Activated naive CD8-positive, alpha-beta T cell (primary cell): ENCODE results near the gene GDPD2.

Experiments used
- H3K27ac Mint-ChIP-seq: one replicate; pipeline ENCODE4 v1.8.0; 2021; ENCODE audit warnings: mixed read lengths
- H3K27me3 Mint-ChIP-seq: one replicate; pipeline ENCODE4 v1.8.0; 2021; ENCODE audit warnings: mixed read lengths
- H3K36me3 Mint-ChIP-seq: one replicate; pipeline ENCODE4 v1.8.0; 2021; ENCODE audit warnings: mixed read lengths
- H3K4me1 Mint-ChIP-seq: one replicate; pipeline ENCODE4 v1.8.0; 2021; ENCODE audit warnings: low read depth, mixed read lengths
- H3K4me3 Mint-ChIP-seq: one replicate; pipeline ENCODE4 v1.8.0; 2021; ENCODE audit warnings: mild to moderate bottlenecking, mixed read lengths
- H3K9me3 Mint-ChIP-seq: one replicate; pipeline ENCODE4 v1.8.0; 2021; ENCODE audit warnings: low read depth, mixed read lengths

Gene GDPD2

DNA sequence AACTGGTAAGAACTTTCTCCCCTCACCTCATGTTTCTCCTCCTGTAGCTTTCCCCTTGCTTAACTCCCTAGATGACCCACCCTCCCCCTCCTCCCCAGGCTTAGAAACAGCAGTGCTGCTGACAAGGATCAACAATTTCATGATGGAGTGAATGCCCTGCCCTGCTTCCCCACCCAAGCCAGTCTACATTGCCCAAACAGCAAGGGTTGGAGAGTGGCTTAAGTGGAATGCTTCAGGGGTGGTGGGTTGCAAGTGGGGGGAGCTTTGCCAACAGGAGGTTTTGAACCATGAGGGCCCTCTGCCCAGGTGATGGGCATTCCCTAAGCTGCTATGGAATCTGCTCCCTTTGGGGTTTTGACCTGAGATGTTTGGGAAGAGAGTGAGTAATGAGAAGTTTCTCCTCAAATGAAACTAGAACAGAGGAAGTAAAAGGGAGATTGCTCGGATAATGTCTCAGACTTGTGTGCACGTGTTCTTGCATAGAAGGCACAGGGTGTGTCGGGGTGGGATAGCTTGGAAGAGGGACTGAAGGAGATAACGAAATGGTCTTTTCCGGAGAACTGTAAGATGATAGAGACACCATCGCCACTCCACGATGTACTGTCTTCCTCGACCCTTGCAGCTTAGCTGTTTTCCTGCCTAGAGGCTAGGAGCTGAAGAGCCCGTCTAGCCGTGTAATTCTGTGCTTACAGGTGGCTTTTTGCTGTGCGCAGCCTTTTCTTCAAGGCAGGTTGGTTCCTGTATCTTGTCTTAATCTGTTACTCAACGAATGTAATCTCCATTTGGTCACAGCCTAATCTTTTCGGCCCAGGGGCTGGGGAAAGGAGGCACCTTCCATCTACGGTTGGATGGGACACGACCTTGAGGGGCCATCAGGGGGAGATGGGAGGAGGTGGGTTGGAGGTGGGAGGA, 10.1 kb downstream of the GDPD2 start:
- no peaks in the 10 kb centered on the region for H3K9me3 Mint-ChIP-seq
- no peaks in the 10 kb centered on the region for H3K27me3 Mint-ChIP-seq
- peaks cover 13% of the 10 kb centered on the region for H3K4me1 Mint-ChIP-seq
- no peak overlapping the region for H3K27ac Mint-ChIP-seq
- H3K4me3 Mint-ChIP-seq: peak overlapping the region; percentile 92
- H3K36me3 Mint-ChIP-seq: no peaks in the 10 kb centered on the region

DNA sequence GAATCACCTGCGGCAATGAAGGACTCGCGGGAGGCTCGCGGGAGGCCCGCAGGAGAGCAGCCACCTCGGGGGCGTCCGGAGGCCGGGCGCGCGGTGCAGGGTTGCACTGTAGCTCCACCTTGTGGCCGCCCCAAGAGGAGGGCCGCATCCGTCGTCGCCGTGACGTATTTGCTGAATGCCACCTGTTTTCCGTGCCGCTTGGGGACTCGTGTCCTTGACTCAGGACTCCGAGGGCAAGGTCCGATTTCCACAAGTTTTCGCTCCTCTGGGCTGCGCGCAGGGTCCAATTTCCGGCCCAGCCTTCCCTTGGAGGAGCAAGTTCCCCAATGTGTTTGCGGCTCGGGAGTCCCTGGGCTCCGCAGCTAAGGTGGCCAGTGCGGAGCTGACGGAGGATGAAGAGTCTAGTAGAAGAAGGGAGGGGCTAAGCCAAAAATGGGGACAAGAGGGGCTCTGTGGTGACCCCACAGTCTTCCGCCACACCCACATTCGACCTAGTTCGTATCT, 10.8 kb downstream of the GDPD2 start:
- H3K9me3 Mint-ChIP-seq: no peaks in the 10 kb centered on the region
- no peaks in the 10 kb centered on the region for H3K27me3 Mint-ChIP-seq
- peak overlapping the region; percentile 86 for H3K27ac Mint-ChIP-seq
- H3K36me3 Mint-ChIP-seq: no peaks in the 10 kb centered on the region
- H3K4me1 Mint-ChIP-seq: peaks cover 13% of the 10 kb centered on the region
- peak overlapping the region; percentile 92 for H3K4me3 Mint-ChIP-seq

DNA sequence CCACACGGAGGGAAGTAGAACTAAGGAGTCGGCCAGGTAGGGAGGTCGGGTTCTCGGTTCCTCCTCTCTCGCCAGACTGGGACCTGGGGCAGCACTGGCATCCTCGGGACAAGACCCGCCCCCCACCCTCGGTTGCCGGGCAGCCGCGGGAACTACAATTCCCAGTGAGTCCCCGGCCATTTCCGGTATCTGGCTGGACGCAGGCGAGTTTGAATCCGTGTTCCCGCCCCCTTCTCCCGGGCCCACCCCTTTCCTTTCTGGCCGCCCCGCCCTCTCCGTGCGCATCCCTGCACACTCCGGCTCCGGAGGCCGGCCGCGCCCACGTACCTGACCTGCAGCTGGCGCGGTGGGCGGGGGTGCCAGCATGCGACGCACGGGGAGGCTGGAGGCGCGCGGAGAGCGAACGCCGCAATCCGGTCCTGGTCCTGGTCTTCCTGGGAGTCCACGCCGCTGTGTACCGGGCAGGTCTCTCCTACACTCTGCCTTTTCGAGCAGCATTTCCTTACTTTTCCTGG, 11.3 kb downstream of the GDPD2 start:
- H3K4me1 Mint-ChIP-seq: peaks cover 13% of the 10 kb centered on the region
- H3K27me3 Mint-ChIP-seq: no peaks in the 10 kb centered on the region
- H3K9me3 Mint-ChIP-seq: no peaks in the 10 kb centered on the region
- H3K4me3 Mint-ChIP-seq: peak overlapping the region; percentile 92
- H3K36me3 Mint-ChIP-seq: no peaks in the 10 kb centered on the region
- H3K27ac Mint-ChIP-seq: peak overlapping the region; percentile 86

DNA sequence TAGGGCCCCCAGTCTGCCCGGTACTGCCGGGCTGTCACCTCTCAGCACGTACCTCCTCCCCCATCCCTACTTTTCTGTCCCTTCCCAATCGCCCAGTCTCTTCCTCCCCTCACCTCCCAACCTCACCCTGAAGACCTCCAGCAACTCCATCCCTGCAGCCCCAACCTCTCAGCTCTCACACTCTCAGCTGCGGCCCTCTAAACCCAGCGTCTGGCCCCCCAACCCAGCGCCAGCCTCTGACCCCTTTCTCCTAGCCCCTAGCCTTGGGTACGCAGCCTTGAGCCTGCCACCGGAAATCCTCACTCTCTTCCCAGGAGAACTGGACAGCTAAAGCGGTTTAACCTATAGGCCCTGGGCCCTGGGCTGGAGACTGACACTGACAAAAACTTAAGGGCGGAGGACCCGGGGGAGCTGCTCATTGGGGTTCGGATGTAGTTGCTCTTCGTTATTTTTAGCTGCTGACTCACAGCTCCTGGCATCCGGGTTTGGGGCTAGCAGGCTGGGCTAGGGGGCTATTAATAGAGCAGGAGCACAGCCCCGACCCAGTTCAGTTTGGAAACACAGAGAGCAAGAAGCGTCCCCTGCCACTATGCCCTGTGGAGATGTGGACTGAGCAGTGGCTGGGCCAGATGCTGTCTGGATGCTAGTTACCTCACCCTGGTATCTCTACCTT, 11.9 kb downstream of the GDPD2 start:
- Mint-ChIP-seq H3K4me1 (peaks cover 13% of the 10 kb centered on the region), H3K4me3 (peak overlapping the region; percentile 76), H3K9me3 (no peaks in the 10 kb centered on the region), H3K27me3 (no peaks in the 10 kb centered on the region), H3K36me3 (no peaks in the 10 kb centered on the region), H3K27ac (no peak overlapping the region)

DNA sequence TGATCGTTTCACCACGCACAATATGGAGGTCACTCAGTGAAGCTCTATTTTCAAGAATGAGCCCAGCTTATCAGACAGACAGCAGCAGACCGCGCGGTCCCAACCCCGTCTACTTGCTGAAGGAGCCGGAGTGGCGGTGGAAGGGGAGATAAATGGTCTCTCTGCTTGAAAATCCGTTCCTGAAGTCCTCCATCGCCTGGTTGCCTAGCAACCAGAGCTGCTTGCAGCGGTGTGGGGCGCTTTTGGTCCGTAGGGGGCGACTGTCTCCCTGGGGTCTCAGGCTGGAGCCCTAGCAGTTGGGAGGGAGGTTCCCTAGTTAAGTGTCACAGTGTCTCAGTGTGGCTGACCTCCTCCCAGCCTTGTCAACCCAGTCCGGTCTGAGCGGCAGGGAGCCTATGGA, 13.2 kb downstream of the GDPD2 start:
- peaks cover under 1% of the 10 kb centered on the region for H3K27me3 Mint-ChIP-seq
- H3K4me1 Mint-ChIP-seq: peaks cover 13% of the 10 kb centered on the region
- no peaks in the 10 kb centered on the region for H3K9me3 Mint-ChIP-seq
- no peak overlapping the region for H3K4me3 Mint-ChIP-seq
- H3K27ac Mint-ChIP-seq: no peak overlapping the region
- no peaks in the 10 kb centered on the region for H3K36me3 Mint-ChIP-seq

DNA sequence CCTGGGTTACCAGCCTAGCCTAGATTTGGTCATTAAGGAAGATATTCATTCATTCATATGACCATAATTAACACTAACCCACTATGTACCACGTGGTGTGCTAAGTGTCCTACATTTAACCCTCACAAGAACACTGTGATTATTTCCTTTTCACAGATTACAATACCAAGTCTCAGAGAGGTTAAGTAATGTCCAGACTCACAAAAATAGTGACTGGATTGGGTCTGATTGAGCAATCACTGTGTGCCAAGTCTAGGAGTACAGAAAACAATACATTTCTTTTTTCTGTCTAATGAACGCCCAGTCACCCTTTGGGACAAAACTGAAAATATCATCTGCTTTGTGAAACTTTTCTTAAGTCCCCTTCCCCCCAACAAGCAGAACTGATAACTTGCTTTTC, 13.9 kb downstream of the GDPD2 start:
- Mint-ChIP-seq H3K4me1 (peaks cover 13% of the 10 kb centered on the region), H3K4me3 (no peak overlapping the region), H3K36me3 (no peaks in the 10 kb centered on the region), H3K27ac (no peak overlapping the region), H3K9me3 (no peaks in the 10 kb centered on the region), H3K27me3 (peaks cover 2% of the 10 kb centered on the region)

DNA sequence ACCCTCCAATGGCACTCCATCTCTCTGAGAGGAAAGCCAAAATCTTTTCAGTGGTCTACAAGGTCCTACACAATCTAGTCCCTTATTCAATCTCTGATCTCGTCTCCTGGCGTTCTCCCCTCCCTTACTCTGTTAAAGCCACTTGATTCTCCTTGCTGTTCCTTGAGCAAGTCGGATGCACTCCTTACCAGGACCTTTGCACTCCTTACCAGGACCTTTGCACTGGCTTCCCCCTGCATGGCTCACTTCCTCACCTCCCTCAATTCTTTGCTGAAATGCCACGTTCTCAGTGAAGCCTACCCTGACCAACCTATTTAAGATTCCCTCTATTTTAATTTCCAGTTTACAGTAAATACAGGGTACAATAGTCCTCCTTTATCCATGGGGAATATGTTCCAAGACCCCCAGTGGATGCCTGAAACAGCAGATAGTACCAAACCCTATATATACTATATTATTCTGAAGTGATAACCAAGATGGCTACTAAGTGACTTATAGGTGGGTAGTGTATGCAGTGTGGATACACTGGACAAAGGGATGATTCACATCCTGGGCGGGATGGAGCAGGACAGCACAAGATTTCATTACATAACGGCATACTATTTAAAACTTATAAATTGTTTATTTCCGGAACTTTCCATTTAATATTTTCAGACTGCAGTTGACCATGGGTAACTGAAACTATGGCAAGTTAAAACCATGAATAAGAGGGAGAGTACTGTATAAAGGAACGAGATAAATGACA, 15.0 kb downstream of the GDPD2 start:
- Mint-ChIP-seq H3K27me3 (peaks cover 4% of the 10 kb centered on the region), H3K4me3 (no peak overlapping the region), H3K9me3 (no peaks in the 10 kb centered on the region), H3K36me3 (no peaks in the 10 kb centered on the region), H3K4me1 (peaks cover 13% of the 10 kb centered on the region), H3K27ac (no peak overlapping the region)

DNA sequence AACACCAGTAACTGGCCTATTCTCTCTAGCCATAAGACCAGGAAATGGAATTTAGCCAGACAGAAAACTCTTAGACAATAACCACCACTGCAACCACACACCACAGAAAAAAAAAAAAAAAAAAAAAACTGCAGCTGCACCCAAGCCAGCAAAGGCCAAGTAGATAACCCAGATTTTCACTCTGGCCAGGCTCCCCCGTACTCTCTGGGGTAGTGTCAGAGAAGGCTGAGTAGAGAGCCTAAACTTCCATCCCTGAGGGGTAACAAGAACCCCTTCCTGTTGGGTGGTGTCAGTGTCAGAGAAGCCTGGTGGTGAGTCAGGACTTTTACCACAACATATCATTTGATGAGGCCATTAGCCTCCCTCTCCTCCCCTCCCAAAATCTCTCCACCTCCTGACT, 15.9 kb downstream of the GDPD2 start:
- no peak overlapping the region for H3K27ac Mint-ChIP-seq

DNA sequence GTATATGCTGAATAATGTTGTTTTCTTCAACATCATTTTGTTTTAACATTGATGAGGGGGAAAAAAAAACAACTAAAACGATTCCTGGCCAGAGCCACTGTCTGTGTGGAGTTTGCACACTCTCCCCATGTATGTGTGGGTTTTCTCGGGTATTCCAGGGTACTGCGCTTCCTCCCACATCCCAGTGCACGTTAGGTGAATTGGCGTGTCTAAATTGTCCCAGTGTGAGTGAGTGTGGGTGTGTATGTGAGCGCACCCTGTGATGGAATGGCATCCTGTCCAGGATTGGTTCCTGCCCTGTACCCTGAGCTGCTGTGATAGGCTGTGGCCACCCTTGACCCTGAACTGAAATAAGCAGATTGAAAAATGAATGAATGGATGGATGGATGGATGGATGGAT, 19.1 kb downstream of the GDPD2 start:
- Mint-ChIP-seq H3K36me3 (no peaks in the 10 kb centered on the region), H3K27ac (no peak overlapping the region), H3K4me3 (no peak overlapping the region), H3K9me3 (no peaks in the 10 kb centered on the region), H3K4me1 (no peaks in the 10 kb centered on the region), H3K27me3 (peaks cover 7% of the 10 kb centered on the region)

More for the DNA sequence above, 15.9 kb downstream of the GDPD2 start:
- Mint-ChIP-seq H3K4me3 (no peak overlapping the region), H3K36me3 (no peaks in the 10 kb centered on the region), H3K9me3 (no peaks in the 10 kb centered on the region), H3K27me3 (peaks cover 4% of the 10 kb centered on the region), H3K4me1 (peaks cover 6% of the 10 kb centered on the region)

DNA sequence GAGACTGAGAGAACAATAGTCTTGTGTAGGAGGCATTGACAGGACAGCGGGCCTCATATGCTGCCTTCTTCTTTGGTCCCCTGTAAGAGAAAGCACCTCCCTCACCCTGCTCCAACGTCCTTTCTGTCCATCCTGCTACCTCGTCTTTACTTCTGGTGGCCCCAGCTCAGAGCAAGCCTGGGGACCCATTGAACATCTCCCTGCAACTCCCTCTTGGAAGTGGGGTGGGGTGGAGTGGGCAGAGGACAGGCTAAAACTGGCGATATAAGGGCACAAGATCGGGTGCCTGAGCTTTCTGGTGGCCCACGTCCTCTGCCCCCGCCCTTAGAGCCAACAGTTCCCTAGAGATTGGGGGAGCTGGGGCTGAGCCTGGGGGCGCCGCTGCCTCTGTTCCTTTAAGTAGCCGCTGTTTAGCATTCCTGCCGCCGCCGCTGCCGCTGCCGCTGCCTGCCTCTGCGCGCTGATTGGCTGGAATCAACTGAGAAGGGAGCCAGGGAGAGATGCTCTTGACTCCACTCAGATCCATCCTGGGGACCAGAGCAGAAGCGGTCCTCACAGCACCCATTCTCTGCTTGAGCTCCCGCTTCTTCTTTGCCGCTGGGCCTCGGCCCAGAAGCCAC, 21.3 kb downstream of the GDPD2 start, which contains the start of gene DLG3:
Gene DLG3 (plus strand): TSS at position 510 of the 620 bp plus-strand sequence. CDS start 367 bp downstream, outside the sequence.
- peaks cover 7% of the 10 kb centered on the region for H3K27me3 Mint-ChIP-seq
- H3K4me1 Mint-ChIP-seq: no peaks in the 10 kb centered on the region
- H3K27ac Mint-ChIP-seq: no peak within 1 kb of the TSS
- H3K9me3 Mint-ChIP-seq: no peaks in the 10 kb centered on the region
- peak within 1 kb of the TSS; percentile 63 for H3K4me3 Mint-ChIP-seq
- no peaks in the 10 kb centered on the region for H3K36me3 Mint-ChIP-seq

DNA sequence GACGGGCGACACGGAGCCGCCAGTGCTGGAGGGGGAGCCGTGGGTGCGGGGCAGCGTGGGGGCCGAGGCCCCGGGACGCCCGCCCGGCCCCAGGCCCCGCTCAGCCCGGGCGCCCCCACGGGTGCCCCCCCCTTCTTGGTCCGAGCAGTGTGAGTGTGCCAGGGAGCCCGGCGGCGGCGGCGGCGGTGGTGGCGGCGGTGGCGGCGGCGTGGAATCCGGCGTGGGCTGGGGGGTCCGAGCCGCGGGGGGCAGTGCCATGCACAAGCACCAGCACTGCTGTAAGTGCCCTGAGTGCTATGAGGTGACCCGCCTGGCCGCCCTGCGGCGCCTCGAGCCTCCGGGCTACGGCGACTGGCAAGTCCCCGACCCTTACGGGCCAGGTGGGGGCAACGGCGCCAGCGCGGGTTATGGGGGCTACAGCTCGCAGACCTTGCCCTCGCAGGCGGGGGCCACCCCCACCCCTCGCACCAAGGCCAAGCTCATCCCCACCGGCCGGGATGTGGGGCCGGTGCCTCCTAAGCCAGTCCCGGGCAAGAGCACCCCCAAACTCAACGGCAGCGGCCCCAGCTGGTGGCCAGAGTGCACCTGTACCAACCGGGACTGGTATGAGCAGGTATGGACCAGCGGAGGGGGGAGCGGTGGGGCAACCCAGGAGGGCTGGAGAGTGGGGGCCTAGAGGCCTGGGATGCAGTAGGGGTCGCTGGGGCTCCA, 22.0 kb downstream of the GDPD2 start:
- Mint-ChIP-seq H3K9me3 (no peaks in the 10 kb centered on the region), H3K27ac (no peak overlapping the region), H3K4me1 (no peaks in the 10 kb centered on the region), H3K36me3 (no peaks in the 10 kb centered on the region), H3K27me3 (peaks cover 7% of the 10 kb centered on the region), H3K4me3 (peak overlapping the region; percentile 63)

DNA sequence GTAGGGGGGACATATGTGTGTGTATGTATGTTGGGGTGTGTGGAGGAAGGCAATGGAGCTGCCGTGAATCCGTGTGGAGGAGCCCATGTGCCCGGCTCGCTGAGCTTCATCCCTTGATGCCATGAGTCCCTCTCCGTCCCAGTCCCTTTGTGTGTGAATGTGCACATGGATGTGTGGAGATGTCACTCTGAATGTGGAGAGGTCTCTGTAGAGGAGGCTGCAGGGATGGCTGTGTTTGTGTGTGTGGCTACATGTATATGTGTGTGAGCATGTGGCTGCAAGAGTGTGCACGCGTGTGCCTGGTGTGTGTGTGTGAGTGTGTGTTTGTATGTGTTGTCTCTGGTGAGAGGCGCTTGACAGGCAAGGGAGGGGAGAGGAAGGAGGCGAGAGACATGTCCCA, 22.8 kb downstream of the GDPD2 start:
- Mint-ChIP-seq H3K27ac (no peak overlapping the region), H3K9me3 (no peaks in the 10 kb centered on the region), H3K36me3 (no peaks in the 10 kb centered on the region), H3K4me3 (no peak overlapping the region), H3K4me1 (no peaks in the 10 kb centered on the region), H3K27me3 (peaks cover 7% of the 10 kb centered on the region)

DNA sequence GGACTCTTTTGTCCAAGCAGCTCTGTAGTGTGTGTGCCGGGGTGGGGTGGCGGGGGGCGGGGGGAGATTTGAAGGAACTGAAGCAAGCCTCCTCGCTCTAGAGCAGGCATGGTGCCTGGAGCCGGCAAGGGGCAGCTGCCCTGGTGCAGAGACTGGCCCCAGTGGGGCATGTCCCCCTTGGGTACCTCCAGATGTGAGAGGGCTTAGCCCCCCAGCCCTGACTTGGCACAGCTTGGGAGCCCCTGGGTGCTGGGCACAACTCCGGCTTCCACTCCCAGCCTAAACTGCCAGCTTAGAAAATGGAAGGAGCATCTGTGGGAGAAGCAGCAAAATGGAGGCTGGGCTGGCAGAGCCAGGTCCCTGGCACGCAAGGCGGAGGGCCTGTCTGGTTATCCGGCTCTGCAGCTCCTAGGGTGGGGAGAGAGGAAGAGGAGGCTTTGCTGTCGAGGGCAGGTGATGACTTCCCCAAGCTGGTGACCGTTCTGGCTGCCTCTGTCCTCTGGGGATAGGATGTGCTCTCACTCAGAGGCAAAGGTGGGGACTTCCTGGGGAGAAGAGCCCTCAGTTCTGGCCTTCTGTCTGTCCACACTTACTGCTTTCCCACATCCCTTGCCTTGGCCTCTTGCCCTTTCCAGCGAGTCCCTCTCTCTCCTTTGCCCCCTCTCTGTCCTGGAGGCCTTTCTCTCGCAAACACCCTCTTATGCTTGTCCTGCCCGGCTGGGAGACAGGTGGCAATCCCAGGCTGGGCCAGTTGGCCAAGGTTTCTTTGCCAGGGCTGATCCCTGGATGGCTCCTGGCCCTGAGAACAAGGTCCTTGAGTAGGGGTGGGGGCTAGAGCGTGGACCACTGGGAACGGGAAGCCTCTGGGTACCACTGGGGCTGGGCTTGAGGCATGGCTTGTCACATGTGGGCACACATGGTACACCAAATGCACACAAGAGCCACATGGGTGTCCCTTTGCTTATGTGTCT, 23.6 kb downstream of the GDPD2 start:
- Mint-ChIP-seq H3K9me3 (no peaks in the 10 kb centered on the region), H3K4me1 (no peaks in the 10 kb centered on the region), H3K4me3 (no peak overlapping the region), H3K27ac (no peak overlapping the region), H3K27me3 (peaks cover 5% of the 10 kb centered on the region), H3K36me3 (no peaks in the 10 kb centered on the region)
